ENCODE measurements around the gene TMEM236. TPM values are rescaled to one million over a fixed set of nuclear protein-coding genes. Genes with fewer than 3 reads are reported as not detected.

Gene TMEM236
- total RNA-seq, 1 experiment from 2014 or later: 0.07 TPM

GRCh38 chr10:17782921-17783665 lies 31.1 kb downstream of the TMEM236 start:
- Histone ChIP-seq H3K9me3 (ENCODE audit: control insufficient read depth in 1 of 2, insufficient read depth in 1 of 2, low read depth in 1 of 2, low read length in 2 of 2) (no peaks in the 10 kb centered on the region), H3K4me1 (ENCODE audit: control insufficient read depth in 1 of 2, insufficient read depth in 2 of 2, low read length in 2 of 2) (peaks cover 0 to 24% of the 10 kb centered on the region in 2 experiments; a peak in 2 of 4 replicates), H3K79me2 (ENCODE audit: insufficient read depth, low read length) (no peaks in the 10 kb centered on the region), H3K4me2 (ENCODE audit: low read length) (no peak overlapping the region), H3K27ac (ENCODE audit: low read depth, low read length) (no peak overlapping the region), H4K20me1 (ENCODE audit: insufficient read depth) (no peaks in the 10 kb centered on the region), H3K36me3 (ENCODE audit: control insufficient read depth in 1 of 2, insufficient read depth in 2 of 2, low read length in 2 of 2) (no peaks in the 10 kb centered on the region), H3K9ac (ENCODE audit: low read length) (no peak overlapping the region), H3K4me3 (replicated peaks in 1 of 2; ENCODE audit: low read depth in 1 of 2, low read length in 2 of 2) (no peak overlapping the region), H3K9me2 (ENCODE audit: insufficient read depth) (no peaks in the 10 kb centered on the region), H3K27me3 (ENCODE audit: insufficient read depth, low read length) (no peaks in the 10 kb centered on the region), H2AFZ (ENCODE audit: low read depth, low read length, poor library complexity, severe bottlenecking) (no peak overlapping the region)
- TF ChIP-seq ZFX (IDR thresholded peaks at IDR 0.05) (no peak), ATF3 (IDR thresholded peaks at IDR 0.05) (no peak), POLR2AphosphoS5 (IDR thresholded peaks at IDR 0.05; ENCODE audit: low read depth, low read length) (no peak), SIN3A (IDR thresholded peaks at IDR 0.05; ENCODE audit: low read depth) (no peak), TCF7L2 (IDR thresholded peaks at IDR 0.05; ENCODE audit: borderline replicate concordance, extremely low read depth, insufficient read depth, insufficient read length) (no peak), POLR2A (IDR thresholded peaks at IDR 0.05; ENCODE audit: borderline replicate concordance, extremely low read depth, insufficient read depth, insufficient read length) (no peak), YY1 (IDR thresholded peaks at IDR 0.05; ENCODE audit: extremely low read depth, insufficient replicate concordance, low read depth, low read length) (no peak), SP1 (IDR thresholded peaks at IDR 0.05; ENCODE audit: low read depth) (no peak), FOSL1 (IDR thresholded peaks at IDR 0.05; ENCODE audit: low read depth) (no peak), EZH2phosphoT487 (IDR thresholded peaks at IDR 0.05; ENCODE audit: borderline replicate concordance) (no peak), CEBPB (IDR thresholded peaks at IDR 0.05; ENCODE audit: low read depth) (no peak), CBX3 (IDR thresholded peaks at IDR 0.05; ENCODE audit: low read depth) (no peak), SRF (IDR thresholded peaks at IDR 0.05; ENCODE audit: low read depth) (no peak), JUND (IDR thresholded peaks at IDR 0.05) (no peak), EGR1 (IDR thresholded peaks at IDR 0.05; ENCODE audit: low read depth) (no peak), ZNF274 (IDR thresholded peaks at IDR 0.05; ENCODE audit: low read depth, low read length) (no peak)
- TF ChIP-seq, protein P1, sequence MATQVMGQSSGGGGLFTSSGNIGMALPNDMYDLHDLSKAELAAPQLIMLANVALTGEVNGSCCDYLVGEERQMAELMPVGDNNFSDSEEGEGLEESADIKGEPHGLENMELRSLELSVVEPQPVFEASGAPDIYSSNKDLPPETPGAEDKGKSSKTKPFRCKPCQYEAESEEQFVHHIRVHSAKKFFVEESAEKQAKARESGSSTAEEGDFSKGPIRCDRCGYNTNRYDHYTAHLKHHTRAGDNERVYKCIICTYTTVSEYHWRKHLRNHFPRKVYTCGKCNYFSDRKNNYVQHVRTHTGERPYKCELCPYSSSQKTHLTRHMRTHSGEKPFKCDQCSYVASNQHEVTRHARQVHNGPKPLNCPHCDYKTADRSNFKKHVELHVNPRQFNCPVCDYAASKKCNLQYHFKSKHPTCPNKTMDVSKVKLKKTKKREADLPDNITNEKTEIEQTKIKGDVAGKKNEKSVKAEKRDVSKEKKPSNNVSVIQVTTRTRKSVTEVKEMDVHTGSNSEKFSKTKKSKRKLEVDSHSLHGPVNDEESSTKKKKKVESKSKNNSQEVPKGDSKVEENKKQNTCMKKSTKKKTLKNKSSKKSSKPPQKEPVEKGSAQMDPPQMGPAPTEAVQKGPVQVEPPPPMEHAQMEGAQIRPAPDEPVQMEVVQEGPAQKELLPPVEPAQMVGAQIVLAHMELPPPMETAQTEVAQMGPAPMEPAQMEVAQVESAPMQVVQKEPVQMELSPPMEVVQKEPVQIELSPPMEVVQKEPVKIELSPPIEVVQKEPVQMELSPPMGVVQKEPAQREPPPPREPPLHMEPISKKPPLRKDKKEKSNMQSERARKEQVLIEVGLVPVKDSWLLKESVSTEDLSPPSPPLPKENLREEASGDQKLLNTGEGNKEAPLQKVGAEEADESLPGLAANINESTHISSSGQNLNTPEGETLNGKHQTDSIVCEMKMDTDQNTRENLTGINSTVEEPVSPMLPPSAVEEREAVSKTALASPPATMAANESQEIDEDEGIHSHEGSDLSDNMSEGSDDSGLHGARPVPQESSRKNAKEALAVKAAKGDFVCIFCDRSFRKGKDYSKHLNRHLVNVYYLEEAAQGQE (IDR thresholded peaks at IDR 0.05; ENCODE audit: low read depth): no peak
- TF ChIP-seq, protein P2, sequence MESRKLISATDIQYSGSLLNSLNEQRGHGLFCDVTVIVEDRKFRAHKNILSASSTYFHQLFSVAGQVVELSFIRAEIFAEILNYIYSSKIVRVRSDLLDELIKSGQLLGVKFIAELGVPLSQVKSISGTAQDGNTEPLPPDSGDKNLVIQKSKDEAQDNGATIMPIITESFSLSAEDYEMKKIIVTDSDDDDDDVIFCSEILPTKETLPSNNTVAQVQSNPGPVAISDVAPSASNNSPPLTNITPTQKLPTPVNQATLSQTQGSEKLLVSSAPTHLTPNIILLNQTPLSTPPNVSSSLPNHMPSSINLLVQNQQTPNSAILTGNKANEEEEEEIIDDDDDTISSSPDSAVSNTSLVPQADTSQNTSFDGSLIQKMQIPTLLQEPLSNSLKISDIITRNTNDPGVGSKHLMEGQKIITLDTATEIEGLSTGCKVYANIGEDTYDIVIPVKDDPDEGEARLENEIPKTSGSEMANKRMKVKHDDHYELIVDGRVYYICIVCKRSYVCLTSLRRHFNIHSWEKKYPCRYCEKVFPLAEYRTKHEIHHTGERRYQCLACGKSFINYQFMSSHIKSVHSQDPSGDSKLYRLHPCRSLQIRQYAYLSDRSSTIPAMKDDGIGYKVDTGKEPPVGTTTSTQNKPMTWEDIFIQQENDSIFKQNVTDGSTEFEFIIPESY (IDR thresholded peaks at IDR 0.05; ENCODE audit: extremely low read depth, insufficient replicate concordance, low read length): no peak
- RAD21 ChIA-PET (ENCODE audit: low non-redundant PET in 1 of 2, low total read pairs in 2 of 2, uncharacterized antibody in 2 of 2, unreplicated experiment in 2 of 2): no interaction called here
- POLR2A ChIA-PET: no interaction called here
- ATAC-seq: no peak
- BruUV-seq (replicated peaks): no TSS peak
- no peak for DNase-seq (ENCODE audit: low read depth, low spot score)
- CTCF ChIA-PET: no interaction called here
- intact Hi-C loops (cut with micrococcal nuclease): no loop called here

Measured in HCT116 (cell line).